Coronary artery (tissue), 2 donors: ENCODE measurements around the gene ZPBP2.
A peak's percentile ranks its signal among the peaks of the same experiment; 100 is the strongest.

ENCODE experiments used
- DNase-seq: peaks from one replicate; pipeline ENCODE4 v3.0.0-alpha.2; 2017; ENCODE audit warnings: low spot score
- H3K27ac ChIP-seq, 2 donors: fragments of 200-600 bp; sonication (generic); one replicate each; pipeline ENCODE4 v1.5.1; 2016 to 2019
- H3K4me3 ChIP-seq: fragments of 200-600 bp; sonication (generic); 2 replicates; pipeline ENCODE4 v1.5.1; 2016; ENCODE audit warnings: mild to moderate bottlenecking, moderate library complexity
- TF ChIP-seq, protein P1 (sequence below): fragments of 200-600 bp; sonication (generic); IDR thresholded peaks from one replicate; pipeline ENCODE4 v1.5.1; 2019; ENCODE audit warnings: antibody characterized with exemption

ZPBP2 gene

DNA sequence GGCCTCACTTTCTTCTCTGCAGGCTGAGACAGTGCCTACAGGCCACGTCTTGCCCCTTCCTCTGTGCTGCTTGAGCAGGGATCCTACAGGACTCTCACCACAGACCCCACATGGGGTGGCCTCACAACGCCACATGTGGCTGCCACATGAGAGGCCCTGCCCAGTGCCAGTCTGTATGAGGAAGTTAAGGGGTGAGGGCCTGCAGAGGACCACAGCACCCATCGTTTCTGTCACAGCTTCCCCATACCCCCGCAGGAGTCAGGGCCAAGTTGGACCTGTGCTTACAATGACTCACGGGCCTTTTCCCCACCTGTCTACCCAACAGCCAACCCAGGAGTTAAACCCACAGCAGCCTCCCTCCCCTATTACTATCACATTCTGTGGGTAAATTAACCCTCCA is 53.3 kb downstream of the ZPBP2 start:
- TF ChIP-seq, protein P1, sequence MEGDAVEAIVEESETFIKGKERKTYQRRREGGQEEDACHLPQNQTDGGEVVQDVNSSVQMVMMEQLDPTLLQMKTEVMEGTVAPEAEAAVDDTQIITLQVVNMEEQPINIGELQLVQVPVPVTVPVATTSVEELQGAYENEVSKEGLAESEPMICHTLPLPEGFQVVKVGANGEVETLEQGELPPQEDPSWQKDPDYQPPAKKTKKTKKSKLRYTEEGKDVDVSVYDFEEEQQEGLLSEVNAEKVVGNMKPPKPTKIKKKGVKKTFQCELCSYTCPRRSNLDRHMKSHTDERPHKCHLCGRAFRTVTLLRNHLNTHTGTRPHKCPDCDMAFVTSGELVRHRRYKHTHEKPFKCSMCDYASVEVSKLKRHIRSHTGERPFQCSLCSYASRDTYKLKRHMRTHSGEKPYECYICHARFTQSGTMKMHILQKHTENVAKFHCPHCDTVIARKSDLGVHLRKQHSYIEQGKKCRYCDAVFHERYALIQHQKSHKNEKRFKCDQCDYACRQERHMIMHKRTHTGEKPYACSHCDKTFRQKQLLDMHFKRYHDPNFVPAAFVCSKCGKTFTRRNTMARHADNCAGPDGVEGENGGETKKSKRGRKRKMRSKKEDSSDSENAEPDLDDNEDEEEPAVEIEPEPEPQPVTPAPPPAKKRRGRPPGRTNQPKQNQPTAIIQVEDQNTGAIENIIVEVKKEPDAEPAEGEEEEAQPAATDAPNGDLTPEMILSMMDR = no peak
- DNase-seq = no peak
- Histone ChIP-seq H3K27ac (no peak overlapping the region), H3K4me3 (no peak overlapping the region)

DNA sequence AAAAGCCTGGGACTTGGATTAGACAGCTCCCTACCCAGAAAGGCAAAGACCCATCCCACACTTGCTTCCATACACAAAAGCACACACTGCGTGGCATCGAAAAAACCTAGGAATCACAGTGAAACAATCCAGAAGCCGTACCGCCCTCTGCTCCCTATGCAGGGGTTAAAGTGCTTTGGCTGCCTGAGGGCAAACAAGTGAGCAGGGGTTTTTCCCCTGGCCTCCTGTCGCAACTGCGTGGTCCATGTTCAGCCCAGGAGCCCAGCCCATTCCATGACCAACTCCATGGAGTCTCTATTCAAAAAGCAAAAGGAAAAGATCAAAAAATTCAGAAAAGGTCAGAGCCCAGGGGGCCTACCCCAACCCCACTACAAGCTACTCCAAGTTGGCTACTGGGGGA is 54.0 kb downstream of the ZPBP2 start:
- H3K27ac ChIP-seq = no peak overlapping the region
- no peak overlapping the region for H3K4me3 ChIP-seq
- DNase-seq = no peak
- TF ChIP-seq, protein P1 = no peak

DNA sequence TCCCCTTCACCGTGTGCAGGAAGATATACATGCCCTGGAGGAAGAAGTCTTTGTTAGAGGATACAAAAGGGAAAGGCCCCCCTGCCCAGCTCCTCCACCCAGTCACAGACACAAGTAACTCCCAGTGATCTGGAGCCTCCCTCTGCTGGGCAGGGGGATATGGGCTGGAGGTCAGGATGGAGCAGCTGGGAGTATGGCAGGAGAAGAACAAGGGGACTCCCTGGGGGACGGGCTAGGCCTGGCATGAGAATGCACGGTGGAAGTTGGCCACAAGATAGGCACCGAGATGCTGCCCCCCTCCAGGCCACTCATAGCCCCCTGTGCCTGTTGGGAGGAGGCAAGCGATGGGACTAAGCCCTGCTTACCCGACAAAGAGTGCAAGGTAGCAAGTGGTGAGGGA is 55.2 kb downstream of the ZPBP2 start:
- no peak overlapping the region for H3K27ac ChIP-seq
- no peak for DNase-seq
- TF ChIP-seq, protein P1 = no peak
- H3K4me3 ChIP-seq = no peak overlapping the region

DNA sequence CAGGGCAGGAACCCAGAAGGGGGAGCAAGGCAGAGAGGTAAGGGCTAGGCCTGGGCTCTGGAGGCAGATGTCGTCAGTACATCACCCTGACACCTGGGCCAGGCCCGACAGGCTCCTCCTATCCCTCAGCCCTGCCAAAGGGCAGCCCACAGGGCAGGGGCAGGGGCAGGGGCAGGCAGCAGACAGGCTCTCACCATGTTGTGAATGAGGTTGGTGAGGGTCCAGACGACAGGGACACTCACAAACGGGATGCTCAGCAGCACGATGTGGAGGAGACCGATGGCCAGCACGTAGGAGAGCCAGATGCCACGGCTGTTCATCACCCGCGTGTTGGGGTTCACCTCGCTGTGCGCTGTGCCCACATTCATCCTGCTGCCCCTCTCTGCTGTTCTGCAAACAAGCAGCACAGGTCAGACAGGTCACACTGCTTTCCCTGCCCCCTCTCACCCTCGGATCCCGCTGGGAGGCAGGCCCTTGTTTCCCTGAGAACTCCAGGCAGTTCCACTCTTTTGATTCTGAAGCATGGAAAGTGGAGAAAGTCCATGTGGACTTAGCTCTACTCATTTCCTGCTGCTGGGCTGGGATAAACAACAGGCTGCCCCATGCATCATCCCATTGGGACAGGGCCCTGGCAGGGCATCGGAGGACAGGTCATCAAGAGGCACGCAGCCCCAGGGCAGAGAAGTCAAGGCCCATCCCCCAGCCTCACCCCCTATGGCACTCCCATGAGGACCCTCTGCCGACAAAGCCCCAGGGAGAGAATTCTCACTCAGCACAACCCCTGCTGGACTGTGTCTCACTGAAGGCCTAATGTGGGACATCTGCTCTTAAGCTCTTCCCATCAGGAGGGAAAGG is 56.1 kb downstream of the ZPBP2 start:
- DNase-seq = no peak
- TF ChIP-seq, protein P1 = no peak
- Histone ChIP-seq H3K27ac (no peak overlapping the region), H3K4me3 (no peak overlapping the region)

DNA sequence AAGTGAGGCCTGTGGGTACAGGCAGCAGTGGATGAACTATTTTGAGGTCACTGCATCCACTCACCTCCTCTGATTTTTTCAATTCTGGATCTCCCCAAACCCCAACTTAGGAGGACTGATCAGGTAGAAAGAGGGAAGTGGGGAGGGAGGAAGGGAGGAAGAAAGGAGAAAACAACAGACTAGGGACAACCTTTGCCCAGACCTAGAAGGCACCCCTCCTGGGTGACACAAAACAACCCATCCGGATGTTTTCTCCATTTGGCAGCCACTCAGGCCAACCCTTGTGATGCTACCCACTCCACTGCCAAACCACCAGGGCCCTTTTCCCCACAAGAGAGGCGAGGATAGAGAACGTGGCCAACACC is 56.7 kb downstream of the ZPBP2 start:
- Histone ChIP-seq H3K4me3 (no peak overlapping the region), H3K27ac (no peak overlapping the region)
- TF ChIP-seq, protein P1 = no peak
- no peak for DNase-seq

DNA sequence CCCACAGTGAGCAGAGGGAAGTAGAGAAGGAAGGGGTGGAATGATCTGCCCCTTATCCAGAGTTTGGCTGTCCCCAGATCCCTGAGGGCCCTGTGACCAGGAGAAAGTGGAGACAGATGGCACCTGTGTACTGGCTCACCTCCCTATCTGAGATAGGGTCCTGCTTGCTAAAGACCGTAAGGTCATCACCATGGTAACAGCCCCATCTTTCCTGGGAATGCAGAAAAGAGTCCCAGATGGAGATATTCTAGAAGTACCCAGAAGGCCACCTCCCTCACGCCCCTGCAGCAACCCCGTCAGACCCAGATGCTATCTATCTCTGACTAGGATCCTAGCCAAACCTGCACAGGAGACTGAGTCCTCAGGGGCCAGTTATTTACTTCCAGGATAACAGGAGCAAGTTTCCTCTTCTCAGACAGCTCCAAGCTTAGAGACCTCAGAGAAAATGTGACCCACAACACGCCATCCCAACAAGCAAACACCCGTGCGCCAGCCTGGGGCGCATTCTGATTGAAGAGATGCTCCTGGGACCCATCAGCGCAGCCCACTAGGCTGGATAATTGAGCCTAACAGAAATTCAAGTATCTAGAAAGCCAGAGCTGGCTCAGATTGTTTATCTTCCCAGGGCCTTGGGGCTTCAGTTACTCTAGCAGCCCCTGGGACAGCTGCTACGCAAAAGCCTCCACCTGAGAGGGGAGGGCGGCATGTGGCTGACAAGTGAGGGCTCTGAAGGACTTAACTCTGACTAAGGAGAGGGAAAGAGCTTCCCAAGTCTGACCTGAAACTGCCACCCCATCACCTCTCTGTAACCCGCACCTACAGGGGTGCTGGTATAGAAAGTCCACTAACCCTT is 57.5 kb downstream of the ZPBP2 start:
- no peak for DNase-seq
- Histone ChIP-seq H3K27ac (no peak overlapping the region), H3K4me3 (peak overlapping the region; percentile 95)
- TF ChIP-seq, protein P1 = no peak
